Stimulated activated naive CD4-positive, alpha-beta T cell treated with Interleukin-2 at 50 U/mL for 16 hours (primary cell): ENCODE results near the gene SLC2A6.

Experiments used
- DNase-seq: peaks from one replicate; lab custom pipeline; 2025; lab: John Stamatoyannopoulos, UW

The SLC2A6 gene

DNA sequence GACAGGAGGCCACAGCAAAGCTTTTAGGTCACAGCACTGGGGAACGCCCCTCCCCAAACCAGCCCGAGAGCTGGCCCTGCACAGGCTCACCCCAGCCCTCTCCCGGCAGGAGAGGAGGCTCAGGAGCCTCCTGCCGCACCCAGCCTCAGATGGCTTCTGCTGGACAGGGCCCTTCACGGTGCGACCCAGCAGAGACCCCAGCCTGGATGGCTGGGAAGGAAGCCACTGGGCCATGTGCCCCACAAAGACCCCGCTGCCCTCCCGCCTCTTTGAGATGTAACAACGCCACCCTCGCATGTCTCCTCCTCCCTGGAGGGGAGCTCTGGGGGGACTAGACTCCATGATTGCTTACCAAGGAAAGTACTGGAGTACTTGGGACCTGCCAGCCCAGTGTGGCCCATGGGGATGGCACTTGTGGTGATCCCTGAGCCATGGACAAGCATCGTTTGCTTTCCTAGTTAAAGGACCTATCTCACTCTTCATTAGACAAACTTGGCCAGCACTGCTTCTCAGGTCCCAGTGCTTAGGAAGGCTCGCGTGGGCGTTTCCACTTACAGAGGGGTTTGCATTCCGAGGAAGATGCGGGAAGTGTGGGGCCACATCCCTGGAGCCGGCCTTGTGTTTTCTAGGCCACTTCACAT lies 36.8 kb upstream of the SLC2A6 start:
- DNase-seq, result no peak

DNA sequence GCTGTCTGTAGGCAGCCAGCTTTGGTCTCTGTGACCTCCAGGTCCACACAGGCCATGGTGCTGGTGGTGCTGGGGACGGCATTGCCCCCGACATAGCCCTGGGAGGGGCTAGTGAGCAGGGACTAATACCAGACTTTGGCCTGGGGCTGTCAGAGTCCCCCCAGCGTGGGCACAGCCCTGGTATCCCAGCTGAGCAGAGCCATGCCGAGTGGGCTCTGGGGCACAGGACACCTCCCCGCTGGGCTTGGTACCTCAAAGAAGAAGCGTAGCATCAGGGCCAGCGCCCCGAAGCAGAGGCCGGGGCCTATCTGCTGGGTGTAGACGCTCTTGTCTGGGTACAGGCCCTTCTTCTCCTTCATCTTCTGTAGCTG lies 36.3 kb upstream of the SLC2A6 start:
- no peak for DNase-seq

- DNase-seq, result no peak
Measured at GRCh38 chr9:133514460-133515239, 35.8 kb upstream of the SLC2A6 start.

DNA sequence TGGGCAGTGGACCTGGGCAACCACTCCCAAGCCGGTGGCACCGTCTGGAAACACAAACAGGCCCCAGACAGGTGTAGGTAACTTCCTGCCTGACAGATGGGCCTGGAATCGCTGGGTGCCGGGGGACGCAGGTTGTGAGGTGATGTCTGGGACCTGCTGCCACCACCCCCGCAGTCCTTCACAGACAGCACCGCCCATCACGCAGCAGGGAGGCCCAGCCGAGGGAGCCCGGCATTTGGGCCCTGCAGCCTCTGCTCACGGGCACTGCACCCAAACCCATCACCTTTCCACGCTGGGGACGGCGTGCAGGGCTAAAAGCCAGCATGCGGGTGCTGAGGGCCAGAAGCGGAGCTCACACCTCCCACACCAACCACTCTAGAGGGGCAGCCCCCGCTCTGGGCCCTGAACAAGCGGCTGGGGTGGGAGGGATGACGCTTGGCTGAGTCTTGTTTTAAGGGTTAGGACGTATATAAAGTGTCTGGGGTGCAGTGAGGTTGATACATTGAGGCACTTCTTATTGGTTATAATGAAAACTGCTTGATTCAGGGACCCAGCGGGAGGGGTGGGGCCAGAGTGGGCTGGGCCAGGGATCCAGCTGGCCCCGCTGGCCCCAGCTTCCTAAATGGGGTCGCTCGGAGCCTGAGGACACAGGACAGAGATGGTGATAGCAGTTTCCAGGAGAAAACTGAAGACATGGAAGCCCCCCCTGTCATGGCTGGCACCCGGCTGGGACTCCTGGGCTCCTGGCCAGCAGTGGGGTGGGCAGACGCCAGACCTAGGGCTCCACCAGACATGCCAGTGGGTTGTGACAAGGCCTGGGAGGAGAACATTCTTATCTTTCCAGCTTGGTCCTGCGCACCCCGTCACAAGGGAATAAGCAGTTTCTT lies 34.6 kb upstream of the SLC2A6 start:
- no peak for DNase-seq

DNA sequence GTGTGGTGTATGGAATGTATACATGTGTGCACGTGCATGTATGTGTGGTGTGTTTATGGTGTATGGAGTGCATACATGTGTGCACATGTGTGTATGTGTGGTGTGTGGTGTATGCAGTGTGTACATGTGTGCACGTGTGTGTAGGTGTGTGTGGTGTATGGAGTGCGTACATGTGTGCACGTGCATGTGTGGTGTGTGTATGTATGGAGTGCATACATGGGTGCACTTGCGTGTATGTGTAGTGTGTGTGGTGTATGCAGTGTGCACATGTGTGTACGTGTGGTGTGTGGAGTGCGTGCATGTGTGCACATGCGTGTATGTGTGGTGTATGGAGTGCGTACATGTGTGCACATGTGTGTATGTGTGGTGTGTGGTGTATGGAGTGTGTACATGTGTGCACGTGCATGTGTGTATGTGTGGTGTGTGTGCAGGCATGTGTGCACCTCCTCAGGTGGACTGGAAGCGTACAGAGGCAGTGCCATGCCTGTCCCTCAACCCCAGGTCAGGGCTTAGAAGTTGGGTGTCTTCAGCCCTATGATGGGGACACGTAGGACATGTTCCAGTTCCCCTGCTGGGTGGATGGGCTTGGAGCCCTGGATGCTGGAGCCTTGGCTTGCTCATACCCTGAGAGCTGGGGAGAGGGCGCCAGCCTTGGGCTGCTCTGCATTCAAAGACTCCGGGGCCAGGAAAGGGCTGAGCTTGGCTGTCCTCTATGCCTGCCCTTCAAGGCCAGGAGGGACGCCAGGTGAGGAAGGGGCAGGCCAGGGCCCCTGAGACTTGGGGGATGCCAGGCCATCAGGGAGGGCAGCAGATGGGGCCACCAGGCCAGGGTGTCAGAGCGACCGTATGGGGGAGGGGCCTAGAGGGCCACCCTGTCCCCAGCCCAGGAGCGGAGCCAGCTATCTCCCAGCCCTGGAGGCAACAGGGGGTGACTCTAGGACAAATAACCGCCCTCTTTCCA lies 33.6 kb upstream of the SLC2A6 start:
- no peak for DNase-seq

DNA sequence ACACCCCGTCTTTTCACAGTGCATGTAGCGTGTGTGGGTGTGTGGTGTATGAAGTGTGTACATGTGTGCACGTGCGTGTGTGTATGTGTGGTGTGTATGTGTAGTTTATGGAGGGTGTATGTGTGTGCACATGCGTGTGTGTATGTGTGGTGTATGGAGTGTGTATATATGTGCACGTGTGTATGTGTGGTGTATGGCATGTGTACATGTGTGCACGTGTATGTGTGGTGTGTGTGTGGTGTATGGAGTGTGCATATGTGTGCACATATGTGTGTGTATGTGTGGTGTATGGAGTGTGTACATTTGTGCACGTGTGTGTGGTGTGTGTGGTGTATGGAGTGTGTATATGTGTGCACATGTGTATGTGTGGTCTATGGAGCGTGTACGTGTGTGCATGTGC lies 32.7 kb upstream of the SLC2A6 start:
- no peak for DNase-seq

DNA sequence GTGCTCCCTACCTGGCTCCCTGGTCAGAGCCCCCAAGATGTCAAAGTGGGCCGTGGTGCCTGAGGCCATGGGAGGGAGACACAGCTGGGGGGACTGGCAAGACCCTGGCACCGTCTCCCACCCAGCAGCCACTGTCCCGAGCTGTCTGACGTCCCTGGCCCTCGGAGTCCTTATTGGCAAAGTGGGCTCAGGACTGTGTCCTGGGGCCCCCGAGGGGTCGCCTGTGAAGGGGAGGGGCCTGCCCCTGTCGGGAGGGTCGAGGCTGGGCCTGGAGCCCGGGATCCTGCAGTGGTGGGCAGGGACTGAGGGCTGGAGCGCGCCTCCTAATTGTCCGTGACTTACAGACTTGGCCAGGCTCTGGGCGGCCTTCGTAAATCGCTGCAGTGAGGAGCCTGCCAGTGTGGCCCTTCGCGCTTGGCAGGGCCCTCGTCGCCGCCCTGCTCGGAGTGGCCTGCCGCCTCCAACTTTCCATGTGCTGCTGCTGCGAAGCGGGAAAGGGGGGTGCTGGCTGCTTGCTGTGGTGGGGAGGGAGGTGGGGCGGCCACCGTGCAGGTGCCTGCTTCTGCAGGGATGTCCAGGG lies 32.1 kb upstream of the SLC2A6 start:
- no peak for DNase-seq

GRCh38 chr9:133509179-133510083 lies 30.5 kb upstream of the SLC2A6 start:
- DNase-seq, result no peak

GRCh38 chr9:133508046-133508445 lies 29.1 kb upstream of the SLC2A6 start:
- no peak for DNase-seq

GRCh38 chr9:133507246-133507965 lies 28.5 kb upstream of the SLC2A6 start:
- no peak for DNase-seq

DNA sequence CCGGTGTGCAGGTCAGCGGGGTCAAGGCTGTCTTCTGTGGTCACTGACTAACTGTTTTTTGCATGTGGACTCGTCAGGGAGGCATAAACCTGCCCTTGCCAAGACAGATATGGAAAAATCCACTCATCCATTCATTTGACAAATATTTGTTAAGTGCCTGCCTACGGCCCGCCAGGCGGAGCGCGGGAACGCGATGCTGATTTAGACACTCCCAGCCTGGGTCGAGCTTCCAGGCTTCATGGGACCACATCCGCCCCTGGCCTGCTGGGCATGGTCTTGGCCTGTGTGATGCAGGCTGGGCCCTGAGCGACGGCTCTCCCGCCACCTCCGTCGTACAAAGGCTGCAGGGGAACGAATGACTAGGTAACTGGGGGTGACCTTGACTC lies 27.7 kb upstream of the SLC2A6 start:
- no peak for DNase-seq

DNA sequence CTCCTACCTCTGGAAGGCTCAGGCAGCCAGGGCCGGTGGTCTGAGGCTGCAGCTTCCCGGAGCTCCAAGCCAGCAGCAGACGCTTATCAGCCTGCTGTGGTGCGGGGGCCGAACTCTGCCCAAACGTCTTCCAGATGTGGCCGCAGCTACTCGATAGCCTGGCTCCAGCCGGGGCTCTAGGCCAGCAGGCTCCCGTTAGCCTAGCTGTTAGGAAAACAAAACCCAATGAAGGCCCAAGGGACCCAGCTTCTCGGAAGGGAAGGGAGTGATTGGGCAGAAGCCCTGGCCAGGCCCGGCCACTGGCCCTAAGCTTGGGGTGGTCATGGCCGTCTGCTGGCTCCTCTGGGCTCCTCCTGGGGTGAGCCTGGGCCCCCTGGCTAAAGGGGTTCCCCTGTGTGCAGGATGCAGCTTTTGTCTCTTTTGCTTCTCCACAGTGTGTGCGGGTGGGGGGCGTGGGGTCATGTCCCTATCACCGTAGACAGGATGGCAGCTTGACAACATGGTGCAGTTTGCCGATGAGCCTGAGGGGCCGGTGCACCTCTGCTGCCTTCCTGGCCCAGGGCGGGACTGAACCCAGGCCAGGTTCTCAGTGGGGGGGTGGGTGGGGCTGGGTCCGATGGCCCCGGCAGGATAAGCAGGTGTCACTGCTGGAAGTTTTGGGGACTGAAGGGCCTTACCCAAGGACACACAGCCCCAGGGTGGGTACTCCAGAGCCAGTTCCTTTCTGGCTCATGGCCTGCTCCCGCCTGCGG lies 27.2 kb upstream of the SLC2A6 start:
- no peak for DNase-seq

DNA sequence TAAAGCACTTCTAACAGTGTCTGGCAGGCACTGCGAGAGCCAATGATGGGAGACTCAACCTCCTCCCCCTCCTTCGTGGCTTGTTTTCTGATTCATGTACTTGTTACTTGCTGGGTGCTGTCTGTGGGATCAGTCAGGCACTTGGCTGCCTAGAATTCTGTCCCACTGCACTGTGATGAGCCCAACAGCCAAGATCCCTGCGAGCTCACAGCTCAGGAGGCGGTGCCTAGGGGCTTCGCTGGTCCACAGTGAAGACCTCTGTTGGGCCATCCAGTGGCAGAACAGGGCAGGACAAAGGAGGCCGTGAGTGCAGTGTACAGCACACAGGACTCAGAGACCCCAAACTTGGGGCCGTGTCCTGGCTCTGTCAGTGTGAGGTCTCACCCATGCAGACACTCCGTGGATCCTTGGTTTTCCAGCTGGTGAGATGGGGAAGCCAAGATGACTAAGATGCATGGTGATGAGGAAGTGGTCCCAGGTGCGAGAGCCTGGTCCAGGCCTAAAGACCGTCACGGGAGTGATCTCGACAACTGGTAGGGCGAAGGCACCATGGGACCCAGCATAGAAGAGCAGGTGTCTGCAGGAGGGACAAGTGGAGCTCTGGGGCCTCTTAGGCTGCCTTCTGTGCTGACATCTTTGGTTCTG lies 26.4 kb upstream of the SLC2A6 start:
- DNase-seq, result no peak

GRCh38 chr9:133502112-133502511 lies 23.2 kb upstream of the SLC2A6 start:
- no peak for DNase-seq

DNA sequence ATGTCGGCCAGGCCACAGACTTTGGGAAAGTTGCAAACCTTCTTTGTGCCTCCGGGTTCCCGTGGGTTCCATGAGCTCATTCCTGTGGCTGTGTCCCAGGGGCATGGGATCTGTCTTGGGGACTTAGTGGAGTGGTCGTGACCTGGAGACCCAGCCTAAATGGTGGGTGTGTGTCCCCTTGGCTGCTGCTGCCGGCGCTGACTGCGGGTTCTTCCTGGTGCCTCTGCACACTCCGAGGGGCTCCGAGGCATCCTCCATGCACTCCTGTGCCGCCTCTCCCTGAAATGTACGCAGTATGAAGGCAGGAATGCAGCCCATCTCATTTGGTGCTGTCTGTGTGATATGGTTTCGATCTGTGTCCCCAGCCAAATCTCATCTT lies 21.0 kb upstream of the SLC2A6 start:
- no peak for DNase-seq

DNA sequence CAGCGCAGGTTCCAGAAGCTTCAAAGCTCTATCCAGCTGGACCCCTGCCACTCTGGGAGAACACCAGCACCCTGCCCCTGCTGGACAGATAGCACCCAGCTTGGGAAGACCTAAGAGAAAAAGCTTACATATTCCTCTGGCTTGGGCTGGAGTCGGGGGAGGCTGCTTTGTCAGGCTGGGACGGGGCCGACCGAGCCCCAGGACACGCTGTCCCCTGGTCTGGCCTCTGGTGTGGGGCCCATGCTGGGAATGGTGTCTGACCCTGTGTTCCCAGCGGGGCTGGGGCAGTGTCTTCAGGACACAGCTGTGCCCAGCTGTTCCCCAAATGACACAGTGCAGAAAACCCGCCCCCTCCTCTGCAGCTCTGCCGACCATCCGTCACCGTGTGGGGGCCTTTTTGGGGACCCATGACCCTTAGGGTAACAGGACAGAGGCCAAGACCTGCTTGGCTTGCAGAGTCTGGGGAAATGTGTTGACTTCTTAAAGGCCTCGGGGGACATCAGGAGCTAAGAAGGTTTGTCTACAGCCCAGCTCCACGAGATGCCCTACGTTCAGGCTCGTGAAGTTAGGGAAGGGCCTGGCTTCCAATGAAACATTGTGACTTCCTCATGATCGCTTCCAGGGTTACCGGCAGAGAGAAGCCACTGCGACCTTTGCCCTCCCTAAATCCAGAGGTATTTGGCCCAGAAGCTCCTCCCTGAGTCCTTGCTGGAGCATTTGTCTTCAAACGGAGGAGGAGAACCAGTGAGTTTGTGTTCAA lies 20.4 kb upstream of the SLC2A6 start:
- DNase-seq, result no peak
